HG03103 (cell line): ENCODE data around the gene SERPINE2.
"Not testable (repeated sequence)": the region's sequence is repeated elsewhere in the genome, so short reads cannot be mapped to it uniquely, and the experiment has no call there.

Source experiments
- ATAC-seq: cut with Tn5 transposase; IDR thresholded peaks from one replicate; pipeline ENCODE4 v1.9.1; 2021; ENCODE audit warnings: low read depth; ENCODE audit not compliant: unreplicated experiment

Gene SERPINE2

DNA sequence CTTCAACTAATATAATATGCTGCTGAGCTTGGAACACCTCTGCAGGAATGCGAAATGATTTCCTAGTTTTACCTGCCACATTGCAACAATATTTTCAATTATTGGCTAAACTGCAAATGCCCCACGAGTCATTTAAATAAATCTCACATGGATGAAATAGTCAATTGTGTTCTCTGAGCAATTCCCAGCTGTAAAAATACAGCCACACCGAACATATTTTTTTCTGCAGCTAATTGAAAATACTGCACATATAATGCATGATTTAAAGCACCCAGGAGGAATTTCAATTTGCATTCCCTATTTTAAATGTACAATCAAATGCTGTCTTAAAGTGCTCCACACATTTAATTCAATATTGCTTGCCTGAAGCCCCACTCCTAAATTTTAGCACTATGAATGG is 18.6 kb downstream of the SERPINE2 start:
- no peak for ATAC-seq

DNA sequence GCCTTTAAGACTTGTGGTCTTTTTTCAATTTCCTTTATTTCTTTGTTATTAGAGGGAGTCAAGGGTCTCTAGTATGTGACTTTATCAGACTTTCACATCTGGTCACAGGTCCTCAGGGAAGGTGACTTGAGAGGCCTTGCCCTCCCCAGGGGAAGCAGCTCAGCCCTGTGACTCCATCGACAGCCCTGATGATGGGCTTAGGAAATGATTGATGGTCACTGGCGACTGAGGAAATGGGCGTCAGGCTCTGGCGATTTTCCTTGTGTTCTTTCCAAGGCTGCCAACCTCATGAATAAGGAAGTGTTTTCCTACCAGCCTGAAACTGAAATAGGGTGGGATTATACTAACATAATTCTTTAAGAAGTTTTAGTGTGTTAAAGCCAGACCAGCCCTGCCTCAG is 21.1 kb downstream of the SERPINE2 start:
- no peak for ATAC-seq

DNA sequence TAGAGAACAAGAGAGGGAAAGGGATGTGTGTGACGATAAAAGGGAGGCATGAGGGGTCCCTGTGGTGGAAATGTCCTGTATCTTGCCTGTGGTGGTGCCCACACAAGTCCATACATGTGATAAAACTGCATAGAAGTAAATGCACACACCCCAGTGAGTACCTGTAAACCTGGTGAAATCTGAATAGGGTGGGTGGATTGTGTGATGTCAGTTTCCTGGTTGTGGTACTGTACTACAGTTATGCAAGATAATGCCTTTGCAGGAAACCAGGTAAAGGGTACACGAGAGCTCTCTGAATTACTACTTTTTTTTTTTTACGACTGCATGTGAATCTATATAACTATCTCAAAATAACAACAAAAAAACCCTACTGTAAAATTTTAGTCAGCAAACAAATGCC is 22.1 kb downstream of the SERPINE2 start:
- ATAC-seq, result no peak

DNA sequence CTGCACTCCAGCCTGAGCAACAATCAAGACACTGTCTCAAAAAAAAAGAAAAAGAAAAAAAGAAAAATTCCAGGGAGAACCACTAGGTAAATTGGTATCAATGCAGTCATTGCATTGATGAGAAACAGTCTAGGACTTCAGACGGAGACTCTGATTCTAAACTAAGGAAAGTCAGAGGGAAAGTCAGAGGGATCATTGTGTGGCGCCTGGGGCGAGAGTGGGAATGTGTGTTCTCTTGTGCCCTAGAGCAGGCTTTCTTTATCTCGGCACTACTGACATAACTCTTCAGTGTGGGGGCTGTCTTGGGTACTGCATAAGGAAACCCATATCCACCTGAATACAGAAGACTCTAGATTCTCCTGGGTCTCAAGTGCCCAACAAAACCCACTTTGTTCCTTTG is 24.8 kb downstream of the SERPINE2 start:
- no peak for ATAC-seq

DNA sequence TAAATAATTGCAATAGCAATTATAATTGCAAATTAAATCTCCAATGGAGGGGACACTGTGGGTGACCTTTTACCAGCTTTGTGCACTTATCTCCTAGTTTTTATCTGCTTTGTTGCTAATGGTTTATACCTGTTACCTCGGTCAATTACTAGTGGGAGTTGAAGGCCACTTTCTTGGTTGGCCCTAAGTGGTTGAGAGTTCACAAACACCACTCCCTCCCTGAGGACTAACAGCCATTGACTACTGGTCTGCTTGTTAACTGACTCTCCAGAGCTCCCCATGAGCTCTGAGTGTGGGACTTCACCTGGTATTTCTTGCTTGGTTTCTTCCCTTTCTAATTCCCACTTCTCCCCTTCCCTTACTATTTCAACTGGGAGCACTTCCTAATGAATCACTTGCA is 27.2 kb downstream of the SERPINE2 start:
- ATAC-seq, result no peak

DNA sequence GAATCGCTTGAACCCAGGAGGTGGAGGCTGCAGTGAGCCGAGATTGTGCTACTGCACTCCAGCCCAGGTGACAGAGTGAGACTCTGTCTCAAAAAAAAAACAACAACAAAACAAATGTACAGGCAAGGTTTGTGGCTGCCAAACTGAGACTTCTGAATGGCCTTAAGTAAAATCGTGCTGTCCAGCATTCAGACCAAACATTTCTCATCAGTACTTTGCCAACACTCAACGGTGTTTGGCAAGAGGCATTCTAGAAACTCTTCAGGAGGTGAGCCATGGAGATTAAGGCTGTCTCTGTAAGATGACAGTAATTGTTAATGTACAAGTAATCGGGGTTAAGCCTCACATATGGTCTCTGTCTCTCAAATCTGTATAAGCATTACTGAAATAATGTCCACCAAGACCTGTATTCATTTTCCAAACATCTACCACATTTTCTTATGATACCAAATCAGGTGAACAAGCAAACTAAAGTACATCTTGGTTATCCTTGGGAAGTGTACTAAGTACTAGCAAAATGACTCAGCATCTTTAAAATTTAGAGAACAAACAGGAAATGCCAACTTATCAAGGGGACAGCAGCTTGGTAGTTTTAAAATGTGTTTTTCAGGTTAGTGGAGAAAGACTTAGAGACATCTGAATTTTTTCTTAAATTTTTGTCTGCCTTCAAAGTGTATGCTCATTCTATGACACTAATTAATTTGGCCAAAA is 29.3 kb downstream of the SERPINE2 start:
- ATAC-seq, result no peak

DNA sequence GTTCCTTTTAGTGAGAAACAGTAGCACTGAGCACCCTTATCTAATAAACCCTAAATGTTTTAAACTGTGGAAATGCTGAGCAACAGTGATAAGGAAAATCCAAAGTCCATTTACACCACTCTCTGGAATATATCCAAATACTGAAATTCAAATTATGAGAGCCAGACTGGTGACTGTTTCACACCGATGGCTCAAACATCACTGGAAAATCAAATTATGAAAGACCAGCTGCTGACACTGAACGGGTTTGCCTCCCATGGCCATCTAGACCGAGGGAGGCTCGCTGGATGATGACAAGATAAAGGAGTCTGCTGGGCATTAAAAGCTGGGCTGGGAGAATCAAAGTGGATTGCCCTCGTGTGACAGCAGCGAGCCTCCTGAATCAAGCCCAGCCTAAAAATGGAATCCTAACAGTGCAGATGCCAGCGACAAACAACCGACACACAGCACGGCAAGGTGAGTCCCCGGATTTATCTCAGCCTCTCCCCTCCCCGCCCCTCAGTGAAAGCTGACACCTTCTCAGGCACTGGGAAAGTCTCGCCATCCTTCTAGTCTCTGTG is 30.3 kb downstream of the SERPINE2 start:
- ATAC-seq, result no peak

DNA sequence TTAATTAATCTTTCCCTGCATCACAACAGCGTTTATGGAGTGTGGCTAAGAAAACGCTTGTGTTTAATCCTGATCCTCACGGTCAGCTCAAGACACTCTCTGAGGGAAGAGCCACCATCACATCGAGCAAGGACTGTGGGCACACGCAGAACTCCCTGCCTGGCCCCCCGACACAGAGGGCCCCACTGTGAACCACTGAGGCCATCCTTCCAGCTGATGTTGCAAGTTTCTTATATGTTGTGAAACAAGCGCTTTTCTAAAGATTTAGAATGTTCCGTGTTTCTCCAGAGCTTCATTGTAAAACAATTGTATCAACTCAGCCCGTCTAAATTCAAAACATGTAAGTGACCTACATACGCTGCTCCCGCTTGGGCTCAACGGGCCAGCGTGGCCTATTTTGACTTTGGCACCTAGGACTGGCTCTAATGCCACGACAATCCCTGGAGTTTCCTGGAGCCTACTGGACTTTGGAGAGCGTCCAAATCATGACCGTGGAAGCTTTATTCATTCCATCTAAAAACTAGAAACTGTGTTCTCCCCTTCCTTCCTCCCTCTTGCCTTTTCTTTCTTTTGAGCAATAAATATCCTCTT is 34.9 kb downstream of the SERPINE2 start:
- ATAC-seq, result no peak

DNA sequence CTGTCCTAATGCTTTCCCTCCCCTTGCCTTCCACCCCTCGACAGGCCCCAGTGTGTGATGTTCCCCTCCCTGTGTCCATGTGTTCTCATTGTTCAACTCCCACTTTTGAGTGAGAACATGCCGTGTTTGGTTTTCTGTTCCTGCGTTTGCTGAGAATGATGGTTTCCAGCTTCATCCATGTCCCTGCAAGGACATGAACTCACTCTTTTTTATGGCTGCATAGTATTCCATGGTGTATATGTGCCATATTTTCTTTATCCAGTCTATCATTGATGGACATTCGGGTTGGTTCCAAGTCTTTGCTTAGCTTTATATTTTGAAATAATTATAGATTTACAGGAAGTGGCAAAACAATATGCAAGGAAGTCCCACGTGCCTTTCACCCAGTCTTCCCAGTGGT is 38.4 kb downstream of the SERPINE2 start:
- ATAC-seq, result not testable (repeated sequence)

DNA sequence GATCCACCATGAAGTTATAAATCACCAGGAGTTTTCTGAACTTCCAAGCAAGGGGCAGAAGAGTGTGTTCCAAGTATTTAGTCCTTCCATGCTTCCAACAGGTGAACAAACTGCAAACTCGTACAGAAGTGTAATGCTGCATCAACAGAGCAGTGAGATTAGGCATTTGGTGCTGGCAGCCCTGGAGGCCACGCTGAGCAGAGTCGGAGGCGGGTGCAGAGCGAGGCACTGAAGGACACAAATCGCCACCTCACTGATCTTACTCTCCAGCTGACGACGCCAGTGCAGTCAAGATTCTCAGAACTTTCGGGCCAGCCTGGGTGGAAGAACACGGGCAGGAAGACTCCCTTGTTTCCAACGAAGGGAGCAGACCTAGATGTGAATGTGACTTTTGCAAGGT is 39.2 kb downstream of the SERPINE2 start:
- ATAC-seq, result no peak

DNA sequence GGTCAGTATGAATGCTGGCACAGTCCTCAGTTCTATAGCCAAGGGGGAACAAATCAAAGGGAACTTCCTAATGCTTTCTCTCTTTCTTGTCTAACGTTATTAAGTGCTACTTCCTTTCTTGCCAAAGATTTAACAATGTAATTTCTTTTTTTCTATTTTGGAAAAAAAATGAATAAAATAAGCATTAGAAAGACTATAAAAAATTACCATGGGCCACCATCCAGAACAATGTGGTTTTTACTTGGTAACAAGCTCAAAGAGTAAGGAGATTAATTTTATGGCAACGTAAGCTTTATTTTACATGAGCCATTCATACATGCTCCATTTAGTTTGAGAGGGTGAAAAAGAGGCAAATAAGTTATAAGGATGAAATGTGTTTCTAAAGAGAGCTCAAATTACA is 40.1 kb downstream of the SERPINE2 start:
- no peak for ATAC-seq

DNA sequence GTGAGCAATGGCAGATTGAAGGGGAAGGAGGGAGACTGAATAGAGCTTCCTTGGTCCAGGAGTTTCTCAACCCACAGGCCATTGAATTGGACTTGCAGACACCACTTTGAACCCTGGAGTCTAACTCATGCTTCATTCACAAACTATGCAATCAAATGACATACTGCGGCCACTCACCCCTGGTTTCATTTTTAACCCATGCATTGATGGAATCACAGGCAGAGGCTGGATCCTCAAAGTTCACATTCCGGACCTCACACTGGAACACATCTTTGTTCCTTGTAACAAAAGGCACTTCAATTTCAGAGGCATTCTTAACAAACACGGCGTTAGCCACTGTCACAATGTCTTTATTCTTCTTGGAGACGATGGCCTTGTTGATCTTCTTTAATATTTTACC is 41.1 kb downstream of the SERPINE2 start:
- ATAC-seq, result no peak

DNA sequence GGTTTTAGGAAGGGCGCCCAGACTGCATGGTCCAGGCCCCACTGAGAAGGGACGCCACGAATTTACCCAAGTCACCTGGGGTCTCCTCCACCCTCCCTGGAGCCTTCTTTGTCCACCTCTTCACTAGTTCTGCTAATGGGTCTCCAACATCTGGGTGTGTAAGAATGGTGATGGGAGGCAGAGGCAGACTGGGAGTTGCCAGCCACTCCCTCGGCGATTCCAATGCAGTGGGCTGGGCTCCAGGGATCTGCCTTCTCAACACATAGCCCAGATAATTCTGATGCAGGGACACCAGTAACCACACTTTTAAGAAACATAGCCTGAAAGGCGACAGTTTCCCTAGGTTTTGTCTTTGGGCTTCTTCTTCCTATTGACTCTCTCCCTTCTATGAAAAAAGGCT is 42.7 kb downstream of the SERPINE2 start:
- ATAC-seq, result no peak

DNA sequence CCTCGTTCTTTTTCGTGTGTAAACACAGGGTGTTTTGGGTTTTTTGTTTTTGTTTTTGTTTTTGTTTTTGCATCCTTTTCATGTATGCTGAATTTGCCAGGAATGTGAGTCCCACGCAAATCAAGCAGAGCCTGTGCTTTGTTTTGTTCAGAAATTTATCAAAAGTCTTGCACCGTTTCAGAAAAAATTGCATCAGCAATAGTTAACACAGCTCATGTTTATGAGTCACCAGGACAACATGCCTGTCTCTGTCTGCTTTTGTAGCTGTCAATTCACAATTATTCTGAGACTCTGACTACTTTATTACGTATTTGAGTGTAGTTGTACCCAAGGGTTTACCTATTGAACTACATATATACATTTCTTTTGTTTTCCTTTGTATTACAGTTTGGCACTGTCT is 43.5 kb downstream of the SERPINE2 start:
- ATAC-seq, result no peak

DNA sequence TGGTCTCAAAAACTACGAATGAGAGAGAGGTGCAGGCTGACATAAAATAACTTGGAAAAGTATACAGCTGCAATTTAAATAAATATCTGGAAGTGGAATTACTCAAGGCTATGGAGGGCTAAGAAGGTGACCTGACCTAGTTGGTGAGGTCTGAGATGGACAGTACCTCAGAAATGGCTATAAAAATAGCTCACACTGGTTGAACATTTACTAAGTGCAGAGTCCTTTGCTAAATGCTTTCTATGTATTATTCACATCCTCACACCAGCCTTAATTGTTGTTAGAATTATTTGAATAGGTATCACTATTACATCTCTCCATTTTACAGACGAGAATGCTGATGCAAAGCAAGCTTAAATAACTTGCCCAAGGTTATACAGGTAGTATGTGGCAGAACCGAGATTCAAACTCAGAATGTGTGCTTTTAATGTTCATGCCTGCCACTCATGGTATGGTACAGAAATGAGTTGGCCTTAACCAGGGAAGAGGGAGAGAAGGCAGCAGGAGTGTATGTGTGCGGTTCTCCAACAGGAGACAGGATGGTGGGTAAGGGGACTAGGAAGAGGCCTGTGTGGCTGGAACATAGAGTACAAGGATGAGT is 44.4 kb downstream of the SERPINE2 start:
- no peak for ATAC-seq

DNA sequence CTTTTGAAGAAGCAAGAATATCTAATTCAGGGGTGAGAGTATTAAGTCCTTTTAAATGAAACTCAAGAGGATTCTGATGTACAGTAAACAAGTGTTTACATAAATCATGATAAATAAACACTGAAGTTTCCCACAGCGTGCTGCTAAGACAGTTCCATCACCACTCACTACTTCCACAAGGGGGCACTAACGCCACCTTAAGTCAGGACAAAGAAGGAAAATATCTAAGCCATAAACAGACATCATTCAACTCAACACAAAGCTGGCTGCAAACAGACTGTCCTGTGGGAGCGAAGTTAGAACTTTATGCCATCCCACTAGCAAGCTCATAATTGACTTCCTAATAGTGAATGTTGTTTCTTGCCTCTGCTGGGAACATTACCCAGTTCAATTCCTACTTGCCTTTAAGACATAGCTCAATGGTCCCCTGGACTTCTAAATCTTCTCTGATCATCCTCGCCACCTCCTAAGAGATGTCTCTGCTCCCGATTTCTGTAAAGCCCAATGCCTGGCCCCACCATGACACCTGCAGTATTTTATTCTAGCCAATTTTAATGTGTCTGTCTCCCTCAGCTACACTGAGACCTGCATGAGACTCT is 45.4 kb downstream of the SERPINE2 start:
- ATAC-seq, result peak; percentile 77

DNA sequence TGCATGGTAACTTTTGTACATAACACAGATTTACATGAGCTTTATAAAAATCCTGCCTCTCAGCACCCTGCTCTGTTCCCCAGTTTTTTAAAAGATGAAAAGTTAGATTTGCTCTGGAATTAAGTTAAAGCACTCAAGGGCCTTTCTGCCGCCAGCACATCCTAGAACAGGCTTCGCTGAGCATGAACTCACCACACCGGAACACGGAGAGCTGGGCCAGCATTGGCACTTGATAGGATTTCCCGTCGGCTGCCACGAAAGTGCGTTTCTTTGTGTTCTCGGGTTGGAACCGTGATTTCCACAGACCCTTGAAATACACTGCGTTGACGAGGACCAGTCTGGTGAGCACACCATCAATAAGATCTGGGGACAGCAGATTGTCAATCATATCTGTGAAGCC is 47.5 kb downstream of the SERPINE2 start:
- no peak for ATAC-seq

DNA sequence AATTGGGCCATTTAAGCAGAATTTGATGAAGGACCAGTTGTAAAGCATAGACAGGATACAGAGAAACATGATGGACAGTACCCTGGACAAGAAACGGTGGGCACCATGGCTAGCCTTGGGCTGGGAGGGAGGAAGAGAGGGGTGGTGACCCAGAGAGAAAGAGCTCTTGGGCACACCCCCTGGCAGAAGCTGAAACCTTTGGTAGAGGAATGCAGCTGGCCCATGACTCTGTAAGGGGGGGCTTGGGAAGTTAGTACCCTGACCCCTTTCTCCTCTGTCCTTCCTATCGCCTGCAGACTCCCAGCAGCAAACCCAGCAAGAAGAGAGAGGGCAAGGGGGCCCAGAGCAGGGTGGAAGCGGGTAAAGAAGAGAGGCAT is 49.2 kb downstream of the SERPINE2 start:
- ATAC-seq, result no peak

DNA sequence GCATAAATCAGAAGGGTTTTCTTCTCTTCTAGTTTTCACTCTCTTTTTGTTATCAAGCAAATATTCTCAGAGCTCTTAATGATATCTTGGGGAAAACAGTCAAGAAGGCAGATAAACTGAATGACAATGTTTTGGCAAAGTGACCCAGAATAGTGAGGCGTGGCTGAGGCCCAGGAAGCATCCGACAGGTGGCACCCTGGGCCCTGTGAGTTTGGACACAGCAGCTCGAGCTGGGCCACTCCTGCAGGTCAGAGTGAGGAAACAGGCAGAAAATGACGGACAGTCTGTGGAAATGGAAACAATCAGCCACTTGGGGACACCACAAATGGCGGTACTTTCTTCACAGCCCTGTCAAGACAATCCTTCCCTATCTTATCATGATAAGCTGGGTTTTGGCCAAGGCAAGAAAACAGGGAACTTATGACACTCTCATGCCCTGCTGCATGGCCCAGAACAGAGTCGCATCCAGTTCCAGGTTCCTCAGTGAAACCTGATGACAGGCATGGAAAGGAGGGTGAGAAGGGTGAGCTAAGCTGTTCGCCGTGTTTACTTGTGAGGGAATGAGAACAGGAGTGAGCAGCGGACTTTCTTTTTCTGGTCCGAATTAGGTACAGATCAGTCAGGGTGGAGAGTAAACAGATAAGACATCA is 49.8 kb downstream of the SERPINE2 start:
- ATAC-seq, result no peak

DNA sequence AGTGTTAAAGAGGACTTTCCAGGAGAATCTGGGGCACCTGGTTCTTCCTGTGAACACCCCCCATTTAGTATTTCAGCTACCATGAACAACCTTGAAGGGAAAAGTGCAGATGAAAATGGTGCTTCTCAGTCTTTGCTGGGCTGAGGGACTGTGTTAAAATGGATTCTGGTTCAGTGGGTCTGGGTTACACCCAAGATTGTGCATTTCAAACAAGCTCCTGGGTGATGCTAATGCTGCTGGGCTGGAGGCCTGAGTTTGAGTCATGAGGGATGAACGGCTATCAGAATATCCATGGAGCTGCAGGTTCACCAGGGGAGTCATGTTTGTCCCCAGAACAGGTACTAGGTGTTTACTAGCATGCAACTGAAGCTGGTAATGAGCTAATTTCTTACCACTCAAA is 57.8 kb downstream of the SERPINE2 start:
- ATAC-seq, result no peak

DNA sequence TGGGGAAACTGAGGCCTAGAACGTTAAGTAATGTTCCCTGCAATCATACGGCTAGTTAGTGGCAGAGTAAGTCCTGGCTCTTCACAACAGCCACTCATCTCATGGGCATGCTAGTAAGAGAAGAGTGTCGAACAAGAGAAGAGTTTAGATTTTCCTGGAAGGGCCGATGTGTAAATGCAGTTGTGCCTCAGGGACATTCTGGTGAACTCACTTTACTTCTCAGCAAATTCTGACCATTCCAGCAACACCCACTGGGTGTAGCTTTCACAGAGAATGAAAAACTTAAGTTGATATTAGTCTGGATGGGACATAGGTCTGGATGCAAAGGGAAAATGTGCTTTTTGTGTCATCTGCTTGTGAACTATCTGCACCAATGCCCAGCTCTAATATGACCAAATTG is 58.3 kb downstream of the SERPINE2 start:
- no peak for ATAC-seq
